HepG2 (cell line): ENCODE data around the gene PRSS2. TPM values are rescaled to one million over a fixed set of nuclear protein-coding genes. Genes with fewer than 3 reads are reported as not detected.

ENCODE experiments used
- ATAC-seq: fragments of 200-7000 bp; cut with Tn5 transposase; 3 replicates; pipeline ENCODE4 v1.9.1; 2020; ENCODE audit warnings: mild to moderate bottlenecking, moderate library complexity
- BruUV-seq: library from RNA; stranded (reverse); fragments of 400-500 nt; replicated peaks from 2 replicates; lab custom pipeline; 2021; lab: Mats Ljungman, UMichigan
- CTCF ChIA-PET: fragments of 300-600 bp; formaldehyde crosslinking; extraction: SDS; loops from one replicate; lab custom pipeline; 2021; ENCODE audit warnings: low total read pairs, inconsistent platforms, low intra/inter-chr PET ratio; lab: Yijun Ruan, JAX
- POLR2A ChIA-PET: fragments of 350-600 bp; sonication (Branson Sonifier 250); formaldehyde crosslinking; loops from one replicate; lab custom pipeline; 2020; ENCODE audit warnings: antibody characterized with exemption, inconsistent platforms; lab: Yijun Ruan, JAX
- DNase-seq: peaks from one replicate; pipeline ENCODE4 v3.0.0-alpha.2; 2015; ENCODE audit warnings: low spot score
- FAIRE-seq: peaks from 3 replicates; lab custom pipeline; 2011; peaks lifted over from hg19 to GRCh38; lab: Jason Lieb, UNC
- H2AFZ ChIP-seq: one replicate; pipeline ENCODE4 v1.6.1; 2011; ENCODE audit warnings: low read length, inconsistent platforms
- H3K27ac ChIP-seq: fragments of 300-600 bp; 3 replicates; pipeline ENCODE4 v1.8.0; 2011; ENCODE audit warnings: mixed run types, mild to moderate bottlenecking, mixed read lengths, low read length, inconsistent platforms; ENCODE audit not compliant: insufficient read depth; ENCODE audit errors: extremely low read length
- H3K27me3 ChIP-seq, 2 experiments: fragments of 200-600 bp in 1 of 2; 2 replicates in 1 of 2; 3 replicates in 1 of 2; pipeline versions ENCODE4 v1.6.0 to v1.8.0; 2011; ENCODE audit warnings: low read length in 2 of 2, mild to moderate bottlenecking in 2 of 2, moderate library complexity in 2 of 2, inconsistent platforms in 1 of 2; ENCODE audit not compliant: insufficient read depth in 2 of 2, control insufficient read depth in 1 of 2
- H3K36me3 ChIP-seq, 2 experiments: fragments of 200-600 bp in 1 of 2; replicated peaks in 1 of 2; 2 replicates in 1 of 2; 3 replicates in 1 of 2; pipeline versions ENCODE4 v1.5.1 to v1.8.0; 2011; ENCODE audit warnings: low read length in 2 of 2, inconsistent platforms in 1 of 2; ENCODE audit not compliant: insufficient read depth in 2 of 2, control insufficient read depth in 1 of 2
- H3K4me1 ChIP-seq: 2 replicates; pipeline ENCODE4 v1.5.1; 2012; ENCODE audit warnings: low read length, inconsistent platforms; ENCODE audit not compliant: insufficient read depth
- H3K4me2 ChIP-seq: 2 replicates; pipeline ENCODE4 v1.6.0; 2011; ENCODE audit warnings: low read depth, low read length, inconsistent platforms
- H3K4me3 ChIP-seq, 3 experiments: fragments of 200-600 bp in 1 of 3; sonication (generic), shearing (Covaris generic) in 1 of 3; replicated peaks in 1 of 3; 2 replicates each; pipeline ENCODE4 v1.5.1; 2011 to 2016; ENCODE audit warnings: low read length in 3 of 3, inconsistent platforms in 2 of 3, low read depth in 2 of 3, mild to moderate bottlenecking in 2 of 3, control low read depth in 1 of 3, mixed read lengths in 1 of 3; ENCODE audit not compliant: insufficient read depth in 1 of 3
- H3K79me2 ChIP-seq: one replicate; pipeline ENCODE4 v1.6.1; 2011; ENCODE audit warnings: low read length, inconsistent platforms; ENCODE audit not compliant: insufficient read depth
- H3K9ac ChIP-seq: 2 replicates; pipeline ENCODE4 v1.6.0; 2011; ENCODE audit warnings: mild to moderate bottlenecking, low read depth, low read length, inconsistent platforms; ENCODE audit not compliant: insufficient read depth
- H3K9me3 ChIP-seq: 2 replicates; pipeline ENCODE4 v1.5.1; 2012; ENCODE audit warnings: mild to moderate bottlenecking, low read length
- H4K20me1 ChIP-seq: 2 replicates; pipeline ENCODE4 v1.6.0; 2011; ENCODE audit warnings: inconsistent platforms, mild to moderate bottlenecking, low read length, moderate library complexity; ENCODE audit not compliant: insufficient read depth
- ATRX ChIP-seq: sonication (generic); formaldehyde crosslinking; IDR thresholded peaks from 2 replicates; pipeline ENCODE4 v1.4.0; 2020; ENCODE audit warnings: missing genetic modification reagents, borderline replicate concordance
- HOXA9 ChIP-seq: sonication (generic); formaldehyde crosslinking; IDR thresholded peaks from 2 replicates; pipeline ENCODE4 v1.8.1; 2022; ENCODE audit warnings: missing genetic modification reagents, mild to moderate bottlenecking, moderate library complexity, borderline replicate concordance
- IRF9 ChIP-seq: sonication (generic); formaldehyde crosslinking; IDR thresholded peaks from 2 replicates; pipeline ENCODE4 v1.8.0; 2022; ENCODE audit warnings: missing genetic modification reagents, mild to moderate bottlenecking, borderline replicate concordance
- MTF1 ChIP-seq: sonication (generic); formaldehyde crosslinking; IDR thresholded peaks from 2 replicates; pipeline ENCODE4 v1.5.0; 2020; ENCODE audit warnings: missing genetic modification reagents
- PCBP2 ChIP-seq: fragments of 200-400 bp; formaldehyde crosslinking; optimal IDR thresholded peaks from 2 replicates; pipeline ENCODE3; 2018; ENCODE audit warnings: low read length, low read depth; ENCODE audit not compliant: poor library complexity, severe bottlenecking
- RARG ChIP-seq: sonication (generic); formaldehyde crosslinking; IDR thresholded peaks from 2 replicates; pipeline ENCODE4 v1.4.0; 2020; ENCODE audit warnings: low read depth, mild to moderate bottlenecking, missing genetic modification reagents
- RFX5 ChIP-seq: IDR thresholded peaks from 2 replicates; pipeline ENCODE4 v1.6.1; 2011; ENCODE audit warnings: low read depth, low read length, improper control_type of control experiment
- THAP8 ChIP-seq: sonication (generic); formaldehyde crosslinking; IDR thresholded peaks from 2 replicates; pipeline ENCODE4 v1.5.1; 2020; ENCODE audit warnings: missing genetic modification reagents, mild to moderate bottlenecking, borderline replicate concordance
- ZMYM4 ChIP-seq: sonication (generic); formaldehyde crosslinking; IDR thresholded peaks from 2 replicates; pipeline ENCODE4 v1.8.1; 2023; ENCODE audit warnings: mild to moderate bottlenecking, missing genetic modification reagents
- ZNF761 ChIP-seq: sonication (generic); formaldehyde crosslinking; conservative IDR thresholded peaks from 2 replicates; pipeline ENCODE4 v1.4.0; 2020; ENCODE audit warnings: mild to moderate bottlenecking, missing genetic modification reagents
- ZNF841 ChIP-seq: sonication (generic); formaldehyde crosslinking; IDR thresholded peaks from 2 replicates; pipeline ENCODE4 v1.8.1; 2023; ENCODE audit warnings: missing genetic modification reagents, borderline replicate concordance
- WGBS: methylation state at CpG from one replicate; pipeline ENCODE4 v1.1.6; 2017; ENCODE audit warnings: low lambda C conversion rate; 5-methylcytosine and 5-hydroxymethylcytosine counted together
- in situ Hi-C: cut with HindIII; loops from 2 replicates; pipeline ENCODE4 v1.10.0; 2017; ENCODE audit warnings: low pct_unique_long_range_greater_than_20kb; ENCODE audit not compliant: extremely low pct_ligation_motif_present
- intact Hi-C: fragments of 100-400 bp; cut with micrococcal nuclease; formaldehyde crosslinking; loops from one replicate; pipeline ENCODE4 v1.10.0; 2022; ENCODE audit not compliant: unreplicated experiment
- polyA plus RNA-seq, 8 experiments: library from polyadenylated mRNA; depleted of rRNA in 3 of 8; stranded (reverse) in 7 of 8; unstranded in 1 of 8; fragments of >200 nt; fragmentation: Illumina TruSeq in 4 of 8; extraction: Trizol in 4 of 8; gene quantifications; 2 replicates each; pipeline versions ENCODE4 v1.2.1 to v1.2.3, GENCODE V29; 2011 to 2016; ENCODE audit warnings: low read depth in 4 of 8, missing spikeins in 1 of 8, mixed read lengths in 1 of 8; ENCODE audit not compliant: insufficient read depth in 1 of 8
- total RNA-seq, 5 experiments: library from RNA; depleted of rRNA; stranded (reverse); fragments of >200 nt; fragmentation: Illumina TruSeq; extraction: Trizol; gene quantifications; 2 replicates each; pipeline ENCODE4 v1.2.3, GENCODE V29; 2016; ENCODE audit warnings: low read depth in 1 of 5

Gene PRSS2
- total and polyA plus RNA-seq, 2 of the 13 experiments (the other 11 are each of a cell fraction or from before 2014, with no cell fraction given): not detected

GRCh38 chr7:142784716-142785115, 13.9 kb downstream of the PRSS2 start (continued):
- TF ChIP-seq PCBP2 (no peak), RFX5 (no peak), ATRX (CRISPR knock-in tag) (no peak), RARG (CRISPR knock-in tag) (no peak), MTF1 (no peak), ZNF841 (CRISPR knock-in tag) (no peak), HOXA9 (CRISPR knock-in tag) (no peak)

GRCh38 chr7:142785841-142786250, 15.1 kb downstream of the PRSS2 start:
- Histone ChIP-seq H3K9me3 (no peaks in the 10 kb centered on the region), H3K79me2 (no peaks in the 10 kb centered on the region), H3K36me3 (no peaks in the 10 kb centered on the region), H3K4me2 (no peak overlapping the region), H3K27ac (no peak overlapping the region), H3K4me3 (no peak overlapping the region), H3K4me1 (no peaks in the 10 kb centered on the region), H2AFZ (no peak overlapping the region), H3K9ac (no peak overlapping the region), H3K27me3 (peaks cover 0 to 17% of the 10 kb centered on the region in 2 experiments; a peak in 4 of 5 replicates), H4K20me1 (no peaks in the 10 kb centered on the region)
- ChIA-PET CTCF (no interaction called here), POLR2A (no interaction called here)
- FAIRE-seq (no peak), DNase-seq (no peak), ATAC-seq (no peak)
- WGBS: 25% methylated on average over 6 of the region's 8 CpGs
- TF ChIP-seq THAP8 (CRISPR knock-in tag): no peak
- TF ChIP-seq IRF9 (CRISPR knock-in tag): no peak
- TF ChIP-seq ZNF761: no peak
- no peak for TF ChIP-seq ZMYM4 (CRISPR knock-in tag)
- no TSS peak for BruUV-seq
- intact Hi-C loops (no loop called here), in situ Hi-C loops (no loop called here)
